PFSK-1 (cell line): ENCODE data around the gene PUM2.

Source experiments
- FOXP2 ChIP-seq: optimal IDR thresholded peaks from 2 replicates; pipeline ENCODE3; 2011; ENCODE audit warnings: borderline replicate concordance, control low read depth, inconsistent platforms; ENCODE audit not compliant: insufficient read depth; ENCODE audit errors: extremely low read length, extremely low read depth
- REST ChIP-seq, 2 experiments: IDR thresholded peaks; 2 replicates each; pipeline versions ENCODE4 v1.6.1 to v1.8.0; 2011 to 2012; ENCODE audit warnings: low read depth in 2 of 2, low read length in 2 of 2, control low read depth in 1 of 2, inconsistent platforms in 1 of 2, mild to moderate bottlenecking in 1 of 2, moderate library complexity in 1 of 2; ENCODE audit not compliant: insufficient read depth in 1 of 2
- TAF1 ChIP-seq: IDR thresholded peaks from 2 replicates; pipeline ENCODE4 v1.6.1; 2012; ENCODE audit warnings: low read length, control low read depth, borderline replicate concordance; ENCODE audit not compliant: insufficient read depth

GRCh38 chr2:20226152-20226545 is 124.5 kb downstream of the PUM2 start:
- TF ChIP-seq TAF1 (no peak), REST (IDR thresholded peaks at IDR 0.05; ENCODE audit: insufficient read depth in 1 of 2, low read depth in 2 of 2, low read length in 2 of 2) (no peak), FOXP2 (no peak)
